Activated naive CD8-positive, alpha-beta T cell (primary cell): ENCODE data around the gene ZDHHC5.
"Not testable (repeated sequence)": the region's sequence is repeated elsewhere in the genome, so short reads cannot be mapped to it uniquely, and the experiment has no call there.

Experiments
- H3K27ac Mint-ChIP-seq: one replicate; pipeline ENCODE4 v1.8.0; 2021; ENCODE audit warnings: mixed read lengths
- H3K27me3 Mint-ChIP-seq: one replicate; pipeline ENCODE4 v1.8.0; 2021; ENCODE audit warnings: mixed read lengths
- H3K36me3 Mint-ChIP-seq: one replicate; pipeline ENCODE4 v1.8.0; 2021; ENCODE audit warnings: mixed read lengths
- H3K4me1 Mint-ChIP-seq: one replicate; pipeline ENCODE4 v1.8.0; 2021; ENCODE audit warnings: low read depth, mixed read lengths
- H3K4me3 Mint-ChIP-seq: one replicate; pipeline ENCODE4 v1.8.0; 2021; ENCODE audit warnings: mild to moderate bottlenecking, mixed read lengths
- H3K9me3 Mint-ChIP-seq: one replicate; pipeline ENCODE4 v1.8.0; 2021; ENCODE audit warnings: low read depth, mixed read lengths

ZDHHC5 gene

DNA sequence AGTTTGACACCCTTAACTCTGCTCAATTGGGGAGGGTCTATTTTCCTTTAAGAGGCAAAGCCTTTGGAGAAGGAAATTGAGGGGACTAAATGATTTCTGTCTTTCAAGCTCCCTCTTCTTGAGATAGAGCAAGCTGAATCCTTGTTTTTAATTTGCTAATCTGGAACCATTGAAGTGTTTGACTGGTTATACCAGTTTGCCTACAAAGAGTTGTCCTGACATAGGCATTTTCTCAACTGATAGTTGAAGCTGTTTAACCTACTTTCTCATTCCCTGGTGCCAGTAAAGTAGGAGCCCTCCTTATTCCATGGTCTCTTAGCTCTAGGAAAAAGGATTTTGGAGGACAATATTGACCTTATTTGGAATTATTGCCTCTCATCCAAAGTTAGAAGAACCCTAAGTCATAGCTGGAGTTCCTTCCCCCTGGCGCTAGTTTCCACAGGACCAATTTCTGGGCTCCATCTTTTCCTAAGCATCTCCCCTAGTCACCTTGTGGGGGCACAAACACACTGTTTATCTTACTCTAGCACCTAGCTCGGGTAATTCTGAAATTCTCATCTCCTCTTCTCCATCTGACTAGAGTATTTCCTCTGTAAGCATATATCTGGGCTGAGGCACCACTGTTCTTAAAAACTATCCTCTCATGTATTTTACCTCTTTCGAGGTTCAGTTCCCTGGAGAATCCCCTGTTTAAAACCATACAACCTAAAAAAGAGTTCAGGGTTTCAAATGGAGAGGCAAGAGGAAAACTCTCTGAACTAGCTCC, 7.4 kb downstream of the ZDHHC5 start:
- H3K27me3 Mint-ChIP-seq: no peaks in the 10 kb centered on the region
- peak overlapping the region; percentile 4 for H3K27ac Mint-ChIP-seq
- H3K4me1 Mint-ChIP-seq: peaks cover 81% of the 10 kb centered on the region
- peak overlapping the region; percentile 6 for H3K4me3 Mint-ChIP-seq
- H3K36me3 Mint-ChIP-seq: peaks cover 6% of the 10 kb centered on the region
- H3K9me3 Mint-ChIP-seq: no peaks in the 10 kb centered on the region

DNA sequence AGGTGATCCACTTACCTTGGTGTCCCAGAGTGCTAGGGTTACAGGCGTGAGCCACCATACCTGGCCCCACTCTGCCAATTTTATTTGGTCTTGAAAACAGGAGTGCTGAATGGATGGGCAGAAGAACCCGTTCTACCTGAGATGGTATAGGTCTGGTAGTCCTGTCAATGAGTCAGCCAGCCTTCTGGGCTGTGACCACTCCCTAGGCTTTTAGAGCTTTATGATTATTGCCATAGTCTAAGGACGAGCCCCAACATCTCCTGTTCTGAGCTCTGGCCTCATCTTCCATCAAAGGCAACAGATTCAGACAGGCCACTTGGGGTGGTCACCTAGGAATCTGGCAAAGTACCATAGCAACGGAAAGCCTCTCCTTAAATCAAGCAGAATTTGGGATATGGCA, 11.5 kb downstream of the ZDHHC5 start:
- Mint-ChIP-seq H3K9me3 (no peaks in the 10 kb centered on the region), H3K4me1 (peaks cover 70% of the 10 kb centered on the region), H3K36me3 (peaks cover 14% of the 10 kb centered on the region), H3K27ac (no peak overlapping the region), H3K4me3 (no peak overlapping the region), H3K27me3 (no peaks in the 10 kb centered on the region)

DNA sequence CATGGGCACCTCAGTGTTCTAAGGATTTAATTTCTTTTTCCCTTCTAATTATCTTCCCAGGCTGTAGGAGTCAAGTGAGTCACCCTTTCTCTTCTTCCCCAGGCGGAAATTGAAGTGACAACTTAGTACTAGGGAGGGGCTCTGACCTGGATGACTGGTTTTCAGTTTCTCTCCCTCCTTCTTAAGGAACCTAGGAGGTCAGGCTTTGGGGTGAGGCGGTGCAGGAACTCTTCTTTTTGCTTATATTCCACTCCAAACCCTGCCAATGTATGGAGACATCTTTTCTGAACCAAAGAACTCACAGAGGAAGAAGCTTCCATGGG, 12.6 kb downstream of the ZDHHC5 start:
- peak overlapping the region; percentile 75 for H3K27ac Mint-ChIP-seq
- no peak overlapping the region for H3K4me3 Mint-ChIP-seq

DNA sequence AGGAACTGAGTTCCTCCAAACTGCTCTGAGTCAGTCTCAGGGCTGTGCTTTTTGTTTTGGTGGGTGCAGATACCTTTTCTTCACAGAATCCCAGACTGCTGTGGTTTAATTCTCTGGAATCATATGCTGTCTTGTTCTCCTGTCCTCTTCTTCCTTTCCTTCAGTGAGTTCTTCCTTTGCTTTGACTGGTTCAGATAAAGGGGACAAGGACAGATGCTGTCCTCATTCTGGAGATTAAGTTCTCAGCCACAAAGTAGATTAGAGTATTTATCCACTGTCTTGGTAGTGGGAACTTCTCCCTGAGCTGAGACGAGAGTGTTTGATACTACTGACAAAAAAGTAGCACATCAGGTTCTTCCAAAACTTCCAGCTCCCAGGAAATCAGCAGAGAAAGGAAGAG, 13.3 kb downstream of the ZDHHC5 start:
- Mint-ChIP-seq H3K27me3 (no peaks in the 10 kb centered on the region), H3K4me1 (peaks cover 52% of the 10 kb centered on the region), H3K9me3 (no peaks in the 10 kb centered on the region), H3K36me3 (peaks cover 14% of the 10 kb centered on the region), H3K27ac (peak overlapping the region; percentile 75), H3K4me3 (no peak overlapping the region)

More for the DNA sequence above, 12.6 kb downstream of the ZDHHC5 start:
- peaks cover 59% of the 10 kb centered on the region for H3K4me1 Mint-ChIP-seq
- H3K9me3 Mint-ChIP-seq: no peaks in the 10 kb centered on the region
- peaks cover 14% of the 10 kb centered on the region for H3K36me3 Mint-ChIP-seq
- H3K27me3 Mint-ChIP-seq: no peaks in the 10 kb centered on the region

DNA sequence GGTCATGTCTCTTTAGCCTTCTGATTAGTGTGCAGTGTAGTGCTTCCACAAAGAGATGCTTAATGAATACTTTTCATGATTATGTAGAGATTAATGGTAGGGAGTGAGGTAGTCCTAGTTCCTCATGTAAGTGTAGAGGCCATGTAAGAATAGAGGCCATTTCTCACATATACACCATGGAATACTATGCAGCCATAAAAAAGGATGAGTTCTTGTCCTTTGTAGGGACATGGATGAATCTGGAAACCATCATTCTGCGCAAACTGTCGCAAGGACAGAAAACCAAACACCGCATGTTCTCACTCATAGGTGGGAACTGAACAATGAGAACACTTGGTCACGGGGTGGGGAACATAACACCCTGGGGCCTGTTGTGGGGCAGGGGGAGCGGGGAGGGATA, 22.6 kb downstream of the ZDHHC5 start:
- peaks cover 15% of the 10 kb centered on the region for H3K36me3 Mint-ChIP-seq
- not testable (repeated sequence) for H3K27ac Mint-ChIP-seq, H3K4me1 Mint-ChIP-seq, H3K4me3 Mint-ChIP-seq, H3K9me3 Mint-ChIP-seq, H3K27me3 Mint-ChIP-seq

DNA sequence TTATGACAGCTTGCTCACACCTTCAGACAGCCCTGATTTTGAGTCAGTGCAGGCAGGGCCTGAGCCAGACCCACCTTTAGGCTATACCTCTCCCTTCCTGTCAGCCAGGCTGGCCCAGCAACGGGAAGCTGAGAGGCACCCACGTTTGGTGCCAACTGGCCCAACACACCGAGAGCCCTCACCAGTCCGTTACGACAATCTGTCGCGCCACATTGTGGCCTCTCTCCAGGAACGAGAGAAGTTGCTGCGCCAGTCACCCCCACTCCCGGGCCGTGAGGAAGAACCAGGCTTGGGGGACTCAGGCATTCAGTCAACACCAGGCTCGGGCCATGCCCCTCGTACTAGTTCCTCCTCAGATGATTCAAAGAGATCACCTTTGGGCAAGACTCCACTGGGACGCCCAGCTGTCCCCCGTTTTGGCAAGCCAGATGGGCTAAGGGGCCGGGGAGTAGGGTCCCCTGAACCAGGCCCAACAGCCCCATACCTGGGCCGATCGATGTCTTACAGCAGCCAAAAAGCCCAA, 31.0 kb downstream of the ZDHHC5 start:
- Mint-ChIP-seq H3K4me1 (no peaks in the 10 kb centered on the region), H3K9me3 (no peaks in the 10 kb centered on the region), H3K4me3 (no peak overlapping the region), H3K27ac (no peak overlapping the region), H3K27me3 (no peaks in the 10 kb centered on the region), H3K36me3 (peaks cover 4% of the 10 kb centered on the region)

DNA sequence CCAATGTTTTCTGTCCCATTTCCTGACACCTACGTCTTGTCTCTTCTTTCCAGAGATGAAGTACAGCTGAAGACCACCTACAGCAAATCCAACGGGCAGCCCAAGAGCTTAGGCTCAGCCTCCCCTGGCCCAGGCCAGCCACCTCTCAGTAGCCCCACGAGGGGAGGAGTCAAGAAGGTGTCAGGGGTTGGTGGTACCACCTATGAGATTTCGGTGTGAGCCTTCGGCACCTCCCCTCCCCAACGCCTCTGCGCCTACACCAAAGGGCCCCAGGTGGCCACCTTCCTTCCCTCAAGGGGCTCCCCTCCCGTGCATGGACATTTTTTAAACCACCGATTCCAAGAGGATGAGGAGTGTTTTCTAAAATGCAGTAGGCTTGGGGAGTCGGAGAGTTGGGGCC, 31.9 kb downstream of the ZDHHC5 start:
- H3K27me3 Mint-ChIP-seq: no peaks in the 10 kb centered on the region
- peaks cover 4% of the 10 kb centered on the region for H3K36me3 Mint-ChIP-seq
- H3K9me3 Mint-ChIP-seq: no peaks in the 10 kb centered on the region
- no peak overlapping the region for H3K27ac Mint-ChIP-seq
- no peak overlapping the region for H3K4me3 Mint-ChIP-seq
- H3K4me1 Mint-ChIP-seq: no peaks in the 10 kb centered on the region

DNA sequence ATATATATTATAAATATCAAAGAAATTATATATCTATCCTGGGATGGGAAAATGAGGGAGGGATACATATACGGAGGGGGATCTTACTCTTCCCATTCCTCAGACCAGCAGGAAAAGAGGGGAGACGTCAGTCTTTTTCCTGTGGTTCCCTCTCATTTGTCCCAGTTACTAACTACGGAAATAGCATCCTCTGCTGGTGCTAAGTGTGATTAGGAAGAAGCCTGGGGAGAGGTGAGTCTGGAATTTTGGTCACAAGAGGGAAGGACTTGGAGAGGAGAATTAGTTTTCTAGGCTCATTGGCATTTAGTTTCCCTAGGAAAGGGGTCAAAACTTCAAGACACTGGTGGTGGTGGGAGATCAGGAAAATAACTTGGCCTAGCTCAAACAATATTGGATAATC, 32.5 kb downstream of the ZDHHC5 start:
- no peak overlapping the region for H3K27ac Mint-ChIP-seq
- H3K36me3 Mint-ChIP-seq: peaks cover 4% of the 10 kb centered on the region

DNA sequence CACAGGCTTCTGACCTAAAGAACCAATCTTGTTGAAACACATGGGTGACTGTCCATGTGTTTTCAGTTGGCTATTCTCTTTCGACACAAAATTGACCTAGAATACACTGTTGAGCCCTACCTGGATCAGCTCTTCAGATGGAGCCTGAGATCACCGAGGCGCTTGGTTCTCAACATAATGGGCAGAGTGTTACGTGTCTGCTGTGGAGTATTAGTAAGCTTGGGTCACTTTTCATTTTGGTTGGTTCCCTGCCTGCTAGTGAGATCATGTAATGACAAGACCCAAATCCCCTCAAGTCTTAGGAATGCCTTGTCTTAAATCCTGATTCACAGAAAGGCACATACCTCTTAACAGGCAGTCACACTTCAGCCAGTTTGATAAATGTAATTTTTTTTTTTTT, 35.4 kb downstream of the ZDHHC5 start:
- H3K27me3 Mint-ChIP-seq: no peaks in the 10 kb centered on the region
- H3K36me3 Mint-ChIP-seq: peaks cover 4% of the 10 kb centered on the region
- H3K4me3 Mint-ChIP-seq: no peak overlapping the region
- H3K9me3 Mint-ChIP-seq: no peaks in the 10 kb centered on the region
- peaks cover 4% of the 10 kb centered on the region for H3K4me1 Mint-ChIP-seq
- no peak overlapping the region for H3K27ac Mint-ChIP-seq

More for the DNA sequence above, 32.5 kb downstream of the ZDHHC5 start:
- Mint-ChIP-seq H3K4me3 (no peak overlapping the region), H3K9me3 (no peaks in the 10 kb centered on the region), H3K4me1 (no peaks in the 10 kb centered on the region), H3K27me3 (no peaks in the 10 kb centered on the region)

DNA sequence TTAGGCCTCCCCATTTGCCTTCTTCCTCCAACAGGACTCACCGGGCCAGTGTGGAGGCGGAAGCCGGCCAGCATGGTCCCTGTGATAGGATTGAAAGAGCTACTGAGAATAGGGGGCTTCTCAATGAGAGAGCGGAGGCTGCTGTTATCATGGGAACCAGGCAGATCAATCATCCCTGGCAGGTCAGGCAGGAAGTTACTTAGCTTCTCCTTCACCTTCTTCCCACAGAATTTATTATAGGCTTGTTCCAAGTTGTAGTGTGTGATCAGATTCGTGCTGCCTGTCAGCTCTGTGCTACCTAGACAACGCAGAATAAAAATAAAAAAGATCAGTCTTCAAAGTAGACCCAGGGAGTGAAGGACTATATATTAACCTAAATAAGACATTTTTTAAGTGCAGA, 37.0 kb downstream of the ZDHHC5 start:
- Mint-ChIP-seq H3K9me3 (no peaks in the 10 kb centered on the region), H3K4me1 (peaks cover 10% of the 10 kb centered on the region), H3K27ac (peak overlapping the region; percentile 61), H3K27me3 (no peaks in the 10 kb centered on the region), H3K4me3 (no peak overlapping the region), H3K36me3 (no peaks in the 10 kb centered on the region)

DNA sequence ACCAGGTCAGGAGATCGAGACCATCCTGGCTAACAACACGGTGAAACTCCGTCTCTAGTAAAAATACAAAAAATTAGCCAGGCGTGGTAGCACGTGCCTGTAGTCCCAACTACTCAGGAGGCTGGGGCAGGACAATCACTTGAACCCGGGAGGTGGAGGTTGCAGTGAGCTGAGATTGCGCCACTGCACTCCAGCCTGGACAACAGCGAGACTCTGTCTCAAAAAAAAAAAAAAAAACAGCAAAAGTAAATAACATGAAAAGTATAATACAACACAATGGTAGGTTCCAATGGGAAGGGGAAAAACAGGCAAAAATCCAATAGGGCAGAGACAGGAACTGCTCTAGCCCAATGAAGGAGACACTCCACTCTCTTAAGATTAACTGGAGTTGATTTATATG, 37.5 kb downstream of the ZDHHC5 start:
- H3K4me1 Mint-ChIP-seq: peaks cover 13% of the 10 kb centered on the region
- H3K27ac Mint-ChIP-seq, H3K4me3 Mint-ChIP-seq, H3K9me3 Mint-ChIP-seq, H3K36me3 Mint-ChIP-seq, H3K27me3 Mint-ChIP-seq: not testable (repeated sequence)

DNA sequence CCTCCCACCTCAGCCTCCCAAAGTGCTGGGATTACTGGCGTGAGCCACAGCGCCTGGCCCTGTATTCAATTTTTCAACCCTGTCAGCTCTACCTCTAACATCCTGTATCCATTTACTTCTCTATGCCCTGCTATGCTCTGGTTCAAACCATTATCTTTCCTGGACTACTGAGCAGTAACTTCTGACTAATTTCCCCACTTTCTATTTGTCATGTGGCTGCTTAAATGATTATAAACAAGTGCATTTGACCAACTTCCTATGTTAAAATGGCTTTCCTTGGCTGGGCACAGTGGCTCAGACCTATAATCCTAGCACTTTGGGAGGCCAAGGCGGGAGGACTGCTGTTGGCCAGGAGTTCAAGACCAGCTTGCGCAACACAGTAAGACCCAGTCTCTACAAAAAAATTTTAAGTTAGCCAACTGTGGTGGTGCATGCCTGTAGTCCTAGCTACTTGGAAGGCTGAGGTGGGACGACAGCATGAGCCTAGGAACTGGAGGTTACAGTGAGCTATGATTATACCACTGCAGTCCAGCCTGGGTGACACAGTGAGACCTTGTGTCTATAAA, 42.0 kb downstream of the ZDHHC5 start:
- no peaks in the 10 kb centered on the region for H3K36me3 Mint-ChIP-seq
- H3K4me1 Mint-ChIP-seq: peaks cover 42% of the 10 kb centered on the region
- H3K27me3 Mint-ChIP-seq: no peaks in the 10 kb centered on the region
- H3K9me3 Mint-ChIP-seq: no peaks in the 10 kb centered on the region
- no peak overlapping the region for H3K27ac Mint-ChIP-seq
- peak overlapping the region; percentile 48 for H3K4me3 Mint-ChIP-seq

DNA sequence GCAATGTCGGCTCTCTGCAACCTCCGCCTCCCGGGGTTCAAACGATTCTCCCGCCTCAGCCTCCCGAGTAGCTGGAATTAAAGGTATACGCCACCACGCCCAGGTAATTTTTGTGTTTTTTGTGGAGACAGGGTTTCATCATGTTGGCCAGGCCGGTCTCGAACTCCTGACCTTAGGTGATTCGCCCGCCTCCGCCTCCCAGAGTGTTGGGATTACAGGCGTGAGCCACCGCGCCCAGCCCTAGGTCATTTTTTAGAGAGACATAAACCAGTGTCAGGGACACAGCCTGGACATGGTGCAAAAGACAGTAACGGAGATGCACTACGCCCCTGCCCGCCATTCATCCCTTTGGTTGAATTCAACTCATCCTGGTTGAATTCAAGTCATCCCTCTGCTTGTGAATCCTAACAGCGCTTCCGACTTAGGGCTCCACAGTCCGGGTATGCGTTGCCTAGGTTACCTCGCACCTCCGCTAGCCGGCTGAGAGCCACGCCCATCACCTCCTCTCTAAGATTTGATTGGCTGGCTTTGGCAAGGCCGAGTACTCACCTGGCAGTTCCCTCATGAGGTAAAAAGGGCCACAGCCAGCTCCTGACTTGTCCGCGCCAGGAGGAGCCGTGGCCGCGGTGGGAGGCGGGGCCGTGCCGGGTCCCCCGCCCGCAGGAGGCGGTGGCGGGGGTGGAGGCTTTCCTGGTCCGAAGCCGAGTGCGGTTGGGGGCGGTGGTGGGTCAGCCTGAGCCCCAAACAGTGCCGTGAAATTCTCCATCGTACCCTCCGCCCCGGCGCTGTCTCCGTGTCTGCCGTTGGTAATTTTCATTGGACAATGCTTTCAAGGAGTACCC, 43.7 kb downstream of the ZDHHC5 start, which contains the start of gene MED19:
Gene MED19, minus strand, starts transcription at position 802 of the 842 bp plus-strand sequence. Its CDS starts 36 bp downstream, at position 766.
- H3K27ac Mint-ChIP-seq: peak within 1 kb of the TSS; percentile 99
- no peaks in the 10 kb centered on the region for H3K27me3 Mint-ChIP-seq
- no peaks in the 10 kb centered on the region for H3K36me3 Mint-ChIP-seq
- H3K4me1 Mint-ChIP-seq: peaks cover 44% of the 10 kb centered on the region
- no peaks in the 10 kb centered on the region for H3K9me3 Mint-ChIP-seq
- H3K4me3 Mint-ChIP-seq: peak within 1 kb of the TSS; percentile 99

DNA sequence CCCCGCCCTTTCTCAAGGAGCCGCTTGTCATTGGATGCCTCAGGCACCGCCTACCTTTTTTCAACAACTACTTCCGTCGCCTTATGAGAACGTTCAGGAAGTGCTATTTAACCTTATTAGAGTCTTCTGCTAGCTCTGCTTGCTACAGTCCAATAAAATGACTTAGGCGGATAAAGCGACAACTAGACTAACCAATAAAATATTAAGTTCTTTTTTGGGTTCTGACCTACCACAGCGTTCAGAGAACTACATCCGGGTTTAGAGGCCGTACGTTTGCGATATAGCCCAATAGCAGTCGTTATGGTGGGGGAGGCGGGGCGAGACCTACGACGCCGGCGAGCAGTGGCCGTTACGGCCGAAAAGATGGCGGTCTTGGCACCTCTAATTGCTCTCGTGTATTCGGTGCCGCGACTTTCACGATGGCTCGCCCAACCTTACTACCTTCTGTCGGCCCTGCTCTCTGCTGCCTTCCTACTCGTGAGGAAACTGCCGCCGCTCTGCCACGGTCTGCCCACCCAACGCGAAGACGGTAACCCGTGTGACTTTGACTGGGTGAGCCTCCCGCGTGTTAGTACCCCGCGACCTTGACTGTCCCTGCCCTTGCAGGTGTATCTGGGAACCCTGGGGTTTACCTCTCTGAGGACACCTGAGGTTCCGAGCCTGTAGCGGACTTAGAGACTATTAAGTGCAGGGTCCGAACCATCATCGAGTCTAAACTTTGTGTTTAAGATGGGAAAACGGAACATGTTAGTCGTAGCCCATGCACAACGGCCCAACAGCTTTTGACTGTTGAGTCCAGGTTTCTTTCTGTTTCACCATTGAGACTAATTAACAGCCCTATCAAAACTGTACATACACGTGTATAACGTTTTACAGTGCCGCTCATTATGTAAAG, 44.6 kb downstream of the ZDHHC5 start, which contains the start of gene TMX2:
Gene TMX2, plus strand, starts transcription at position 338 of the 895 bp plus-strand sequence. Its CDS starts 26 bp downstream, at position 364.
- Mint-ChIP-seq H3K4me1 (peaks cover 44% of the 10 kb centered on the region), H3K27ac (peak within 1 kb of the TSS; percentile 99), H3K36me3 (no peaks in the 10 kb centered on the region), H3K27me3 (no peaks in the 10 kb centered on the region), H3K4me3 (peak within 1 kb of the TSS; percentile 99), H3K9me3 (no peaks in the 10 kb centered on the region)
